Tongue (tissue), 2 donors: ENCODE data around the gene KLHL6. TPM values are rescaled to one million over a fixed set of nuclear protein-coding genes. Genes with fewer than 3 reads are reported as not detected.
"Not testable (repeated sequence)": the region's sequence is repeated elsewhere in the genome, so short reads cannot be mapped to it uniquely, and the experiment has no call there.

Source experiments
- DNase-seq: peaks from one replicate; pipeline ENCODE4 v3.0.0-alpha.2; 2015
- total RNA-seq: library from RNA; depleted of rRNA; stranded (reverse); fragments of >200 nt; gene quantifications from one replicate; pipeline ENCODE4 v1.2.3, GENCODE V29; 2014

Gene KLHL6
- total RNA-seq, 1 donor from 2014 or later, result 4.2 TPM

DNA sequence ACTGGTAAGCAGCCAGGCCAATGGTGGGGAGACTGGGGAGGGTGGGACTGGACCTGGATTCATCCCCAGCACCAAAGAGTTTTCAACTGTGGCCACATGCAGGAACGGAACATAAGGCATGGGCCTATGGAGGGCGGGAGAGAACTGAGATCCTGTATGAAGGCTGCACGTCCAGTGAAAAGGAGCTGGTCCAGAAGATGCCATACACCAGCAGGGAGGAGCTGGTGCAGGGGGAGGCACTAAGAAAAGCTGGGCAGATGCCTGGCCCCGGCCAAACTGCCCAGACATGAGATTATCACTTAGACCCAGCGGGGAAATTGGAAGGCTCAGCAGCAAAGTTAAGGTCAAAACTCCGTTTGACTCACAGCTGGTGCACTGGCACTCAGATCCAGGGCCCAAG is 69.0 kb downstream of the KLHL6 start:
- DNase-seq, result no peak

DNA sequence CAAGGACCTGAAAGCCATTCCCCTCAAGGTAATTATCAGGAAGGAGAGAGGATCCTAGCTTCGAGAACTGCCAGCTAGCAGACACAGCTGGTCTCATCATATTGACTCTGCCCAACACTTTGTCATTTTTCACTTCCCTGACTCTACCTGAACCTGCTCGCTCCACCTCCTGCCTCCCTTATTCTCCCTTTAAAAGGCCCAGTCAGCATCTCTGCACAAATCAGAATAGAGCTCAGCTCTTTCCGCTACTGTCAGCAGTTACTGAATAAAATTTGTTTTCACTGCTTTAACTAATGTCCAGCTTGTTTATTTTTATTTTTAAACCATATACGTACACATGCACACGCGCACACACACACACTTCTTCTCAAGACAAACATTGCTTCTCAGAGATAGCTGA is 69.9 kb downstream of the KLHL6 start:
- DNase-seq, result no peak

DNA sequence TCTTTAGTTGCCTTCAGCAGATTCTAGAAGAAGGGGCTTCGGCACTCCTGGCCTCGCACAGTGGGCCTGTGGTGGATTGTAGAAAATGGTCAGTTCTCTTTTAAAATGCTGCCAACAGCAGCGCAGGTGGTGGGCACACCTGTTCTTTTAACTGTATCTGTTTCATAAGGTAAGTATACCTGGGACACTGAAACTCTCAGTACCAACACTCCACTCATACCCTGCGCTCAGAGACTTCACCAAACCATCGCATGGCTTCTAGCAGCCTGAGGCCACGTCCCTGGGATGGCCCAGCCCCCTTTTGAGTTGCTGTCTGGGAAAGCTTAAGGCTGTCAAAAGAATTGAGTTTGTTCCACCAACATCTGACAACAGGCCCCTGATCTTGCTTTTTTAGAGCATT is 70.4 kb downstream of the KLHL6 start:
- DNase-seq, result no peak

DNA sequence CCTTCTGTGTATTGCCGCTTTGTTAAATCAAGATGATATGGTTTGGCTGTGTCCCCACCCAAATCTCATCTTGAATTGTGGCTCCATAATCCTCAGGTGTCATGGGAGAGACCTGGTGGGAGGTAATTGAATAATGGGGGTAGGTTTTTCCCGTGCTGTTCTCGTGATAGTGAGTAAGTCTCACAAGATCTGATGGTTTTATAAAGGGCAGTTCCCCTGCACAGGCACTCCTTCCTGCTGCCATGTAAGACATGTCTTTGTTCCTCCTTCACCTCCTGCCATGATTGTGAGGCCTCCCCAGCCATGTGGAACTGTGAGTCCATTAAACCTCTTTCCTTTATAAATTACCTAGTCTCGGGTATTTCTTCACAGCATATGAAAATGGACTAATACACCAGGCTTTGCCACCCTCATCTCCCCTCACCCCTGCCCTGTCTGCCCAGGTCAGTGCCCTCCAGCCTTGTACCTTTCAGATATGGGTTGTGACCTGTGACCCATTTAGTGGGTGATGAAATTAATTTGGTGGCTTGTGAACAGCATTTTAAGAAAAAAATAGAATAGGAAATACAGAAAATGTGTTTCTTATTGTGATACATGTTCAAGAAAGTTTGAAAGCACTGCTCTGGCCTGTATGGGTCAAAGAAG is 71.0 kb downstream of the KLHL6 start:
- no peak for DNase-seq

DNA sequence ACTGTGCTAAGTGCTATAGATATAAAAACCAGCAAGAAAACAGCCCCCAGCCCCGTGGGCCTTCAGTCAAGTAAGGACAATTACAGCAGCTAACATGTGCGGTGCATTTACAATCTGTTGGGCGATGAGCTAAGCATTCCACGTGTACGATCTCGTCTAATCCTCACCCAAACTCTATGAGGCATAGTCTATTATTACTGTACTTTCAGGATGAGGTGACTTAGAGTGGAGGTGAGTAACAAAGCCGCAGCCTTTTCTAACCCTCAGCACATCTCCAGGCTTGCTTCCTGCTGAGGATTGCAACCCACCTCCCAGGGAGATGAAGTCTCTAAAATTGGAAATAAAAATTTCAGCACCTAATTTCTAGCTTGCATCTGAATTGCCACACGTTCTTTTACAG is 73.9 kb downstream of the KLHL6 start:
- peak; percentile 33 for DNase-seq

DNA sequence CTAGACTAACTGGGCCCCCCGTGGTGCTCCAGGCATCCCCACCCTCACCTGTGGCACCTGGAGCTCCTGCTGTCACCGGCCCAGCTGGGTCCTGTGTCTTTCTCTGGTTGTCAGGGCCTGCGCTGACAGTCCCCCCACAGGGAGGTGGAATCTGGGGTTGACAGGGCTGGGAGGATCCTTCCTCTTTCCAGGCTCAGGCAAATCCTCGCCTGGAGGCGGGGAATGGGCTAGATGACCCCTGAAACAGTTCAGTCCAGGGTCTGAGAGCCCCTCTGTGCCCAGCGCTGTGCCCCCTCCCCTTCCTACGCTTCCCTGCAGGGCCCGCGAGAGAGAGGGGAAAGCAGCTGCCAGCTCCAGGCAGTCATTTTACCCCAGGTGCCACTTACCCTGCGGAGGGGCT is 77.0 kb downstream of the KLHL6 start:
- DNase-seq, result no peak

DNA sequence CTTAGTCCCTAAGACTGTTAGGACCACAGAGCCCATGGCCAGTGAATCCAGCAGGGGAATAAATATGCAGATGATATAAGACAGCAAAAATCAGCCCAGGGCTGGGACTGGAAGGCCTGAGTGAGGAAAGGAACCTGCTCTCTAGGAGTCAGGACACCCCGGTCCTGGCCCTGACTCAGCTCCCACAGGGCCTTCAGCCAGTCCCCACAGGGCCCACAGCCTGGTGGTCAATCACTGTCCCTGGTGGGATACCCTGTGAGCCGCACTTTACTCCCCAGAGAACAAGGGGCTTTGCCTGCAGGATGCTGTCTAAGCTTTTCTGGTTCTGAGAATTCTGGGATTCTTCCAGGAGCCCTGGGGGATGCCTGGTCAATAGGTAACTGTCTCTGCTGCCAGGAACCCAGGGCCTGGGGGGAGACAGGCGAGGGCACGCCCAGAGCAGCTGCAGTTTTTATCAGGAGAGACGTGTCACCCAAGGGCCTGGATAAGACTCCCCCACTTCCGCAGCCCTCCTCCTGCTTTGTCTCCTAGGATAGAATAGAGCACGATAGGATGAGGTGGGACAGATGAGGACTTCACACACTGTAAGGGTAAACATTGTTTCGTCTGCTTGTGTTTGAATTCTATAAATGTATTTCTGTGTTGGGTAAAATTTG is 77.6 kb downstream of the KLHL6 start:
- no peak for DNase-seq

DNA sequence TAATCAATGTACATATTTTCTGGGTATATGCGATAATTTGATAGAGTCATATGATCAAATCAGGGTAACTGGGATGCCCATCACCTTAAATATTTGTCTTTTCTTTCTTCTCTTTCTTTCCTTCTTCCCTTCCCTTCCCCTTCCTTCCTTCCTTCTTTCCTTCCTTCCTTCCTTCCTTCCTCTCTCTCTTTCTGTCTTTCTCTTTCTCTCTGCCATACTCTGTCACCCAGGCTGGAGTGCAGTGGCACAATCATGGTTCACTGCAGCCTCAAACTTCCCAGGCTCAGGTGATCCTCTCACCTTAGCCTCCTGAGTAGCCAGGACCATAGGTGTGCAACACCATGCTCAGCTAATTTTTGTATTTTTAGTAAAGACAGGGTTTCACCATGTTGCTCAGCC is 79.7 kb downstream of the KLHL6 start:
- DNase-seq, result not testable (repeated sequence)

DNA sequence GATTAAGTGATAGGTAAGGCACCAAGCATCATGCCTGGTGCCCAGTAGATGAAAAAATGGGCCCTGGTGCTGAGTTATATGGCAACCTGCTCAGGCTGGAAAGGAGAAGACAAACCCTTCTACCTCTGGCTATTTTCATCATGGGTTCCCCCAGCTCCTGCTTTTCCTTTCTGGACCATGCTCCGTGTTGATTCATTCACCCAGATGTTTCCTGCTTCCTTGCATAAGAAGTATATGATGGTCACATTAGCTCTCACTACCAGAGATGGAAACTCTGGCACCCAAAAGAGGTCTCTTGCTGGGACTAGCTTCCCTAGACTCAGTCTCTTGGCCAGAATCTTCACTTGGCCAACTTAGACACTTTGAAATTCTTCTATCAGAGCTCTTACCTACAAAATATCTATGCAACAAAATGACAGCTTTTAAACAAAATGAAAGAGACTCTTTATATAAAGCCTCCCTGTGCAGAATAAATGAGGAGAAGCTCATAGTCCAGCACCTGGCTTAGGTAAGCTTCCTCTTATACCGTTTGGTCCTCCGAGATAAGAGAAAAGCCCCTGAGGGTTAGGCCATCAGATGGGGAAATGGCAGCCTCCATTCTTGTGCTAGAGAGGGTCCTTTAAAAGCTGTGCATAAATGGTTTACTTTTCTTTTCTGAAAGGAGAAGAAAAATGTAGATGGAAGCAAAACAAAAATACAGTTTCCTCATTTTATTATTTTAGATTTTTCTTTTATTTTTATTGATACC is 80.3 kb downstream of the KLHL6 start:
- DNase-seq, result no peak

DNA sequence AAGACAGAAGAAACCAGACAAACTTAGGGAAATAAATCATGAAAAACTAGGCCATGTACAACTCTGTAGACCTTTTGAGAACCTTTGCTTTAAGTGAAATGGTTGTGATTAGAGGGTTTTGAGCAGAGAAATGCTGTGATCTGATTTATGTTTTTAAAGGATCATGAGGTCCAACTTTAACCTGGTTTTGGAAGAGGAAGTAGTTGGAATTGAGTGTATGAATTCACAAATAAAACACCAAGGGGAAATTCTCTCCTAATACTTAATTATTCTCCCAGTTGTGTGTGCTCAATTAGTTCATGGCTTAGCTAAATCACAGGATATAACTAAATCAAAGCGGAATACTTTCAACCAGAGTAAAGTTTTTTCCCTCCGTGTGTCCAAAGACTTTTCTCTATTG is 81.5 kb downstream of the KLHL6 start:
- no peak for DNase-seq

DNA sequence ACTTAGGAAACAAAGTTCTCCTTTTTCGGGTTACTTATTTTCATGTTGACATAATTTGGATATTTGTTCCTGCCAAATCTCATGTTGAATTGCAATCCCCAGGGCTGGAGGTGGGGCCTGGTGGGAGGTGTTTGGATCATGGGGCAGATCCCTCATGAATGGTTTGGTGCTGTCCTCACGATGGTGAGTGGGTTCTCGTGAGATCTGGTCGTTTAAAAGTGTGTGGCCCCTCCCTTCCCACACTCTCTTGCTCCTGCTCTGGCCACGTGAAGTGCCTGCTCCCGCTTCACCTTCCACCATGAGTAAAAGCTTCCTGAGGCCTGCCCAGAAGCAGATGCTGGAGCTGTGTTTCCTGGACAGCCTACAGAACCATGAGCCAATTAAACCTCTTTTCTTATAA is 83.4 kb downstream of the KLHL6 start:
- DNase-seq, result no peak

DNA sequence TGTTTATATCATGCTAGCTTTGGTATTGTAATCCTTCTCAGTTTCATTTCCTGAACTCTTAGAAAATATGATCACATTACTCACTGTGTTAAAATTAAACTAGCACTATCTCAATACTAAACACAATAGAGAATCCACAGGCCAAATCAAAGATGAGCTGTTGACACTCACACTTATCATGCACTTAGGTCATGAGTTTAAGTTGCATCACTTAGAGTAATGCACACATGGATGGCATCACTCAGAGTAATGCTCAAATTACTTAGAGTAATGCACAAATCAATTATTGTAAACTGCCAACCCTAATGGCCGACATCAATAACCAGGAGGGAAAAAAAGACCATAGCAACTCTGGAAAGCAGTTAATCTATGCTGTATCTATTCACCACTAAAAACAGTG is 87.1 kb downstream of the KLHL6 start:
- no peak for DNase-seq

DNA sequence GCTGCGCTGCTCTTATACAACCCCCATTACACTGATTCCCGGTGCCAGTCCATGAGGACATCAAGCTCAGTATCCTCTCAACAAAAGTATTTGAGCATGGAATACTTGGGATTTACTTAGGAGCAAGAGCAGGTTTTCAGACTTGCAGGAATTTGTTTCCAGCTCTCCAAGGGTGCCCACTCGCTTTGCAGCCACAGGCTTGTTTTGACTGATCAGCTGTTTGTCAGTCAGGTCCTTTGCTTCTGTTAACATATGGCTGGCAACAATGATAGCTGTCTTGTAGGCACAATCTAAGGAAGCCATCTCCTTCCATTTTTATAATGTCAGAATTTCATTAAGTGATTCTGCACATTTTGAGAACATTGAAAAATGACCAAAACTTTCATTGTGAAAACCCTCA is 88.9 kb downstream of the KLHL6 start:
- no peak for DNase-seq

DNA sequence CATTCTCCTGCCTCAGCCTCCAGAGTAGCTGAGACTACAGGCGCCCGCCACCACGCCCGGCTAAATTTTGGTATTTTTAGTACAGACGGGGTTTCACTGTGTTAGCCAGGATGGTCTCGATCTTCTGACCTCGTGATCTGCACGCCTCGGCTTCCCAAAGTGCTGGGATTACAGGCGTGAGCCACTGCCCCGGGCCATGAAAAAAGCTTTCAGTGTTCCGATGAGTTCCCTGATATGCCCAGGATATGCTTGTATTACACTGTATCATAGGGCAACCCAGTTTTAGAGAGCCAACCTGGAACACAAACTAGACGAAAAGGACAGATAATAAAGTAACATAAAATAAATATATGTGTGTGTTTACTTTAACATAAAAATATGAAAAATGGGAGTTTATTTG is 89.8 kb downstream of the KLHL6 start:
- DNase-seq, result not testable (repeated sequence)

DNA sequence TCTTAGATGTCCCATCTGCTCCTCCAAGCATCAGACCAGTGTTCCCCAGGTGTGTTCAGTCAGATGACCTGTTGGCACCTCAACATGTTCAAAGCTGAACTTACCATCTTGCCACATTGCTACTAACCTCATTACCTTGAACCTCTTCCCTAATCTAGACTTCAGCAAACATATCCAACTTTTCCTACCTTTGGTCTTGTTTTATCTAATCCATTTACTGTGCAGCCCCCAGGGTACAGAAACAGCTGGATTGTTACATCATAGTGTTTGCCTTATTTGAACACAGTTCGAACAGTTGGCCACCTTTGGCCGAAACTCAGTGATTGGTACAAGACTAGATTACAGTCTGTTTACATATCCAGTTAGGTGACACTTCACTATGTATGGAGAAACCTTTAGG is 91.0 kb downstream of the KLHL6 start:
- no peak for DNase-seq

DNA sequence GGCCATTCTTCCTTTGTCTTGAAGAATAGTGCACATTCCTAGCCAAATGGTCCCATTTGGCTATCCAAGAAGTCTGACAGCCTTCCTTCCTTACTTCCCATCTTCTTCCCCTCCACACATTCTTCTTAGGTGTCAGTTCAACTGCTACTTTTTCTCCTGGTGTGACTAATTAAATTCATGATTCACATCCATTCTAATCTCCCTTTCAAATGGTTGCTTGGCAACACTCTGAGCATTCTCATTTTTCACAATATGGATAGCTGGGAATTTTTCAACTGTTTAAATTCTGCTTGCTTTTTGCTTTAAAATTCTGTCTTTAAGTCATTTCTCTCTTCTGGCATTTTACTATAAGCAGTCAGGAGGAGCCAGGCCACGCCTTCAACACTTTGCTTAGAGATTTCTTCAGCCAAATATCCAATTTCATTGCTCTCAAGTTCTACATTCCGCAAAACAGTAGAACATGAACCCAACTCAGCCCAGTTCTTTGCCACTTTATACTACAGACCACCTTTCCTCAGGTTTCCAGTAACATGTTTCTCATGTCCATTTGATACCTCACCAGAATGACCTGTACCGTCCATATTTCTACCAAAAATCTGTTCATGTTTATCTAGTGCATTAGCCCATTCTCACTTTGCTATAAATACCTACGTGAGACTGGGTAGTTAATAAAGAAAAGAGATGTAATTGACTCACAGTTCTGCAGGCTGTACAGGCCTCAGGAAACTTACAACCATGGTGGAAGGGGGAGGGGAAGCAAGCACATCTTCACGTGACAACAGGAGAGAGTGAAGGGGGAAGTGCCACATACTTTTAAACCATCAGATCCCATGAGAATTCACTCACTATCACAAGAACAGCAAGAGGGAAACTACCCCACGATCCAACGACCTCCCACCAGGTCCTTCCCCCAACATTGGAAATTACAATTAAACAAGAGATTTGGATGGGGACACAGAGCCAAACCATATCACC is 95.1 kb downstream of the KLHL6 start:
- DNase-seq, result no peak

DNA sequence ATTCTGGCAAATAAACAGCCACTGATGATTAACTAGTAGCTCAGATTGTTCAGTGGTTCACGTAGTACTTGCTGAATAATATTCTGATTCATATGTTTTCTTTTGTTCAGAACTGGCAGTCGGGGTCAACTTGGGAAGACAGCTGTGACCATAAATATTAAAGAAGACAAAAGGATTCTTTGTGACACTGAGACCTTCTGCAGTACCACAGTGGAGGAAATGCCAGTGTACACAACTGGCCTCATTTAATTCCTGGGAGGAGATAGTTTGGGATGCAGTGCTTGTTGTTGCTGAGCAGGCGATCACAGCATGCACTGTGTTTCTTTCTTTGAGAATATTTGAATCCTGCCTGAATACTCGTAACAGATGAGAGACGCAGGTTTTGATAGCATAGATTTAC is 100.4 kb downstream of the KLHL6 start:
- peak; percentile 59 for DNase-seq

DNA sequence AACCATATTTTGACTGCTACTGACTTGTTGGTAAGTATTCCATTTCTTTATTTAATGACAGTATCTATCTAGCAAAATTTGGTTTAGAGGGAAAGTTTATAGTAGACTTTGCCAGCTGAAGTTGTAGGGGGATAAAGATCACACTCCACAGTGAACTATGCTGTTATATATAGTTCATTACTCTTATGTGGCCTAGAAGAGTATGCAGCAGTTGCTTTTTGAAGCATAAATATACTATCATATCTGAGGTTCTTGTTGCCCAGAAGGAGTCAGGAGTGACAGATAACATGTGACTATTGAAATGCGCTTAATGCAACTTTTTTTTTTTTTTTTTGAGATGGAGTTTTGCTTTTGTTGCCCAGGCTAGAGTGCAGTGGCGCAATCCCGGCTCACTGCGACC is 101.4 kb downstream of the KLHL6 start:
- peak; percentile 24 for DNase-seq

DNA sequence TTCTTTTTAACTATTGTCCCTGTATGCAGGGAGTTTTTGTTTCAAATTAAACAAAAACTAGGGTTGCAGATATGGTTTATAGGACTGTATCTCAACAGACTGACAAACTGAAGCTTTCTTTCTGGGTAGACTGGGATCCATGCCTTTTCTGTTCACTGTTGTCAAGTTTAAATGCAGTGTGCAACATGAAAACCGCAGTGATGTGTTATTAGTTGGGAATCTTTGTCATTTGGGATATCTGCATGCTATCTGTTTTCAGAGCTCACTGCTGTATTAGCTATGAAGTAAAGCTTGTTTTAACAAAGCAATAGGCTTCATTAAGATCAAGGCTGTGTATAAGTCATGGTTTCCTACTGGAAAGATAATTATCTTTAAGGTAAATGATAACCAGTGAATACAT is 105.7 kb downstream of the KLHL6 start:
- no peak for DNase-seq

DNA sequence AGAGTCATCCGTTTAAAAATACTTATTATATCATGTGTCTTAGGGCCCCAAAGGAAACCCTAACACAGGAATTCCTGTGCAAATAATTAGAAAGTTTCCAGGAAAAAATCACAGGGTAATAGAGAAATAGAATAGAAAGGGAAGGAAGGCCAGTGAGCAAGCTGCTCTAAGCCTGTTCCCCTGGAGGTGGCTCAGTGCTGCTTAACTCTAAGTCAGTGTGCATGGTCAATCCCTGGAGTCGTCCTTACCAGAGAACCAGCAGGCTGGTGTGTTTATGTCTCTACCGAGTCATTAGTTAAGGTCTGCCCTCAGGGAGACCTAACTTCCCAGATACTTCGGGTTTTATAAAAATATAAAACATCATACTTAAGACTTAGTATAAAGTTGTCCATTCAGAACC is 106.1 kb downstream of the KLHL6 start:
- DNase-seq, result peak; percentile 62

DNA sequence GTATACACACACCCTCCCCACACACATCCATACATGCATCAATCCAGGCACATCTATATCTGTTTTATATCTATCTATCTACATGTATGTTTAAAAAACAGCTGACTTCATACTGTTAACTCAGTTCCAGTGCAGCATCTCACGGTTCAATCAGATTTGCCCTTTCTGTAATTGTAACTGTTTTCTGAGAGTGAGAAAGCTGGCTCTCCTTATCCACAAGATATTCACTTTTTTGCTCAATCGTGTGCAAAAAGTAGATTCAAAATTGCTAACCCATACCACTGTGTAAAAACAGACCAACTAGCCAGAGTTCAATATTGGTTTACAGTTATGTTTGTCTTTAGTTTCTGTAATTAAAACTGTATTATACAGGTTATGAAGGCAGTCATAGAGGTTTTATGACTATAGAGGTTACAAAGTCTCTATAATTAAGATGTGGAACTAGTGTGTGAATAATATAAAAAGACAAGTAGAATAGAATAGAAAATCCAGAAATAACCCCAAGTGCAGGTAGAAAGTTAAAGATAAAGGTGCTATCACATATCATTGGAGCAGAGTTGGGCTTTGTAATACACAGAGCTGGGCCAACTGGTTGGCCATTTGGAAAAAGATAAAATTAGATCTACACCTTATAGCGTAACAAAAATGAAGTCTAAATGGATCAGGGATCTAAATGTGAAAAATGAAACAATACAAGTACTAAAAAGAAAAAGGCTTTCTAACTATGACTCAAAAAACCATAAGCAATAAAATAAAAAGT is 107.0 kb downstream of the KLHL6 start:
- no peak for DNase-seq
